Esophagus (tissue), 2 donors: Measurements from ENCODE around the gene KASH5. TPM values are rescaled to one million over a fixed set of nuclear protein-coding genes. Genes with fewer than 3 reads are reported as not detected.

Experiments
- H3K27ac ChIP-seq, 2 donors: one replicate each; pipeline ENCODE4 v1.5.1; 2013; ENCODE audit warnings: low read depth in 2 of 2, mild to moderate bottlenecking in 2 of 2, inconsistent platforms in 1 of 2, low read length in 1 of 2, moderate library complexity in 1 of 2
- H3K27me3 ChIP-seq, 2 donors: one replicate each; pipeline ENCODE4 v1.6.1; 2013; ENCODE audit warnings: low read length in 2 of 2, control low read depth in 1 of 2, mild to moderate bottlenecking in 1 of 2; ENCODE audit not compliant: insufficient read depth in 2 of 2, control insufficient read depth in 1 of 2
- H3K36me3 ChIP-seq, 2 donors: one replicate each; pipeline ENCODE4 v1.6.1; 2013; ENCODE audit warnings: low read length in 1 of 2; ENCODE audit not compliant: control insufficient read depth in 2 of 2, insufficient read depth in 2 of 2
- H3K4me1 ChIP-seq, 2 donors: one replicate each; pipeline ENCODE4 v1.6.1; 2013; ENCODE audit warnings: low read length in 1 of 2; ENCODE audit not compliant: control insufficient read depth in 2 of 2, insufficient read depth in 2 of 2
- H3K4me3 ChIP-seq, 2 donors: one replicate each; pipeline ENCODE4 v1.5.1; 2013; ENCODE audit warnings: low read length in 2 of 2, mild to moderate bottlenecking in 2 of 2, low read depth in 1 of 2, moderate library complexity in 1 of 2
- H3K9me3 ChIP-seq, 2 donors: one replicate each; pipeline ENCODE4 v1.6.1; 2013; ENCODE audit warnings: mild to moderate bottlenecking in 2 of 2, low read depth in 1 of 2, low read length in 1 of 2, moderate library complexity in 1 of 2; ENCODE audit not compliant: control insufficient read depth in 2 of 2, insufficient read depth in 1 of 2
- WGBS, 2 donors: extraction: QIAGEN DNeasy Blood & Tissue Kit; methylation state at CpG; one replicate each; pipeline ENCODE4 v1.1.7; 2013; 5-methylcytosine and 5-hydroxymethylcytosine counted together
- polyA plus RNA-seq, 2 donors: library from polyadenylated mRNA; stranded (reverse); fragments of 200-250 nt; gene quantifications; one replicate each; pipeline ENCODE4 v1.2.3, GENCODE V29; 2013
- donor health status: healthy with polysubstance abuse.
- donor health status: Bipolar disorder and iron deficiency.

KASH5 gene
- polyA plus RNA-seq, 2 donors = not detected

- no peaks in the 10 kb centered on the region for H3K36me3 ChIP-seq
- H3K27me3 ChIP-seq = no peaks in the 10 kb centered on the region
- H3K27ac ChIP-seq = no peak overlapping the region
- no peak overlapping the region for H3K4me3 ChIP-seq
- no peaks in the 10 kb centered on the region for H3K4me1 ChIP-seq
- H3K9me3 ChIP-seq = no peaks in the 10 kb centered on the region
- 75 to 76% methylated on average over 2 of the region's 2 CpGs for WGBS, 2 donors
Measured at GRCh38 chr19:49415810-49416200, 27.8 kb downstream of the KASH5 start.

GRCh38 chr19:49417088-49417487 lies 29.0 kb downstream of the KASH5 start:
- Histone ChIP-seq H3K4me1 (peaks cover 0 to 4% of the 10 kb centered on the region in 2 donors), H3K9me3 (no peaks in the 10 kb centered on the region), H3K27ac (no peak overlapping the region), H3K27me3 (peaks cover 0 to 2% of the 10 kb centered on the region in 2 donors), H3K36me3 (no peaks in the 10 kb centered on the region), H3K4me3 (no peak overlapping the region)
- 59 to 62% methylated on average over 7 of the region's 7 CpGs for WGBS, 2 donors

- 77 to 79% methylated on average over 5 of the region's 5 CpGs for WGBS, 2 donors
- H3K27ac ChIP-seq = no peak overlapping the region
- no peaks in the 10 kb centered on the region for H3K9me3 ChIP-seq
- no peak overlapping the region for H3K4me3 ChIP-seq
- H3K36me3 ChIP-seq = no peaks in the 10 kb centered on the region
- peaks cover 2 to 10% of the 10 kb centered on the region in 2 donors for H3K4me1 ChIP-seq
- H3K27me3 ChIP-seq = peaks cover 0 to 16% of the 10 kb centered on the region in 2 donors
Measured at GRCh38 chr19:49418511-49418910, 30.5 kb downstream of the KASH5 start.

- 76 to 77% methylated on average over 2 of the region's 2 CpGs for WGBS, 2 donors
- no peaks in the 10 kb centered on the region for H3K9me3 ChIP-seq
- no peak overlapping the region for H3K4me3 ChIP-seq
- no peaks in the 10 kb centered on the region for H3K36me3 ChIP-seq
- H3K4me1 ChIP-seq = peaks cover 2 to 10% of the 10 kb centered on the region in 2 donors
- H3K27ac ChIP-seq = no peak overlapping the region
- H3K27me3 ChIP-seq = peaks cover 0 to 19% of the 10 kb centered on the region in 2 donors
Measured at GRCh38 chr19:49419173-49419572, 31.1 kb downstream of the KASH5 start.

- Histone ChIP-seq H3K36me3 (no peaks in the 10 kb centered on the region), H3K27me3 (peaks cover 0 to 25% of the 10 kb centered on the region in 2 donors)
- 73 to 94% methylated on average over 2 of the region's 2 CpGs for WGBS, 2 donors
Measured at GRCh38 chr19:49420227-49420626, 32.2 kb downstream of the KASH5 start.

GRCh38 chr19:49421039-49421877 lies 33.2 kb downstream of the KASH5 start:
- no peaks in the 10 kb centered on the region for H3K9me3 ChIP-seq
- WGBS, 2 donors = 9% methylated on average over 47 to 48 of the region's 48 CpGs
- no peaks in the 10 kb centered on the region for H3K36me3 ChIP-seq
- H3K27ac ChIP-seq = no peak overlapping the region
- peaks cover 2 to 12% of the 10 kb centered on the region in 2 donors for H3K4me1 ChIP-seq
- H3K4me3 ChIP-seq = peak overlapping the region; percentile 18 to 20
- peaks cover 0 to 27% of the 10 kb centered on the region in 2 donors for H3K27me3 ChIP-seq

More at GRCh38 chr19:49420227-49420626, 32.2 kb downstream of the KASH5 start:
- Histone ChIP-seq H3K9me3 (no peaks in the 10 kb centered on the region), H3K4me3 (no peak overlapping the region), H3K4me1 (peaks cover 2 to 10% of the 10 kb centered on the region in 2 donors), H3K27ac (no peak overlapping the region)

- Histone ChIP-seq H3K4me3 (no peak overlapping the region), H3K9me3 (no peaks in the 10 kb centered on the region), H3K4me1 (peaks cover 2 to 12% of the 10 kb centered on the region in 2 donors), H3K36me3 (no peaks in the 10 kb centered on the region), H3K27me3 (peaks cover 0 to 27% of the 10 kb centered on the region in 2 donors), H3K27ac (no peak overlapping the region)
- whole genome bisulfite sequencing, 2 donors = 25 to 33% methylated on average over 3 of the region's 3 CpGs
Measured at GRCh38 chr19:49421878-49422202, 33.8 kb downstream of the KASH5 start.

GRCh38 chr19:49422407-49423070 lies 34.5 kb downstream of the KASH5 start:
- H3K36me3 ChIP-seq = no peaks in the 10 kb centered on the region
- no peak overlapping the region for H3K27ac ChIP-seq
- 2 to 6% methylated on average over 48 to 58 of the region's 58 CpGs for WGBS, 2 donors
- peaks cover 2 to 12% of the 10 kb centered on the region in 2 donors for H3K4me1 ChIP-seq
- H3K4me3 ChIP-seq = peak overlapping the region; percentile 5 to 10
- peaks cover 0 to 30% of the 10 kb centered on the region in 2 donors for H3K27me3 ChIP-seq
- H3K9me3 ChIP-seq = no peaks in the 10 kb centered on the region

- Histone ChIP-seq H3K36me3 (no peaks in the 10 kb centered on the region), H3K4me1 (peaks cover 2 to 16% of the 10 kb centered on the region in 2 donors), H3K27me3 (peaks cover 0 to 31% of the 10 kb centered on the region in 2 donors), H3K9me3 (no peaks in the 10 kb centered on the region), H3K27ac (no peak within 1 kb of the TSS), H3K4me3 (peak within 1 kb of the TSS; percentile 5 to 10)
- 10 to 11% methylated on average over 42 of the region's 42 CpGs for WGBS, 2 donors
Measured at GRCh38 chr19:49423071-49423984, 35.3 kb downstream of the KASH5 start, which contains the start of gene PTH2. PTH2 (minus strand) TSS chr19:49423441; CDS start chr19:49423339, 102 bp downstream.
